GM20000 (cell line): Measurements from ENCODE around the gene PPP1R14D.

Experiments used
- DNase-seq: peaks from one replicate; pipeline ENCODE4 v3.0.0; 2012; ENCODE audit warnings: low spot score
- TF ChIP-seq, protein P1 (sequence below): IDR thresholded peaks from 2 replicates; pipeline ENCODE4 v1.5.1; 2012; ENCODE audit warnings: mild to moderate bottlenecking, control low read depth; ENCODE audit errors: extremely low read depth, missing control alignments

The PPP1R14D gene

DNA sequence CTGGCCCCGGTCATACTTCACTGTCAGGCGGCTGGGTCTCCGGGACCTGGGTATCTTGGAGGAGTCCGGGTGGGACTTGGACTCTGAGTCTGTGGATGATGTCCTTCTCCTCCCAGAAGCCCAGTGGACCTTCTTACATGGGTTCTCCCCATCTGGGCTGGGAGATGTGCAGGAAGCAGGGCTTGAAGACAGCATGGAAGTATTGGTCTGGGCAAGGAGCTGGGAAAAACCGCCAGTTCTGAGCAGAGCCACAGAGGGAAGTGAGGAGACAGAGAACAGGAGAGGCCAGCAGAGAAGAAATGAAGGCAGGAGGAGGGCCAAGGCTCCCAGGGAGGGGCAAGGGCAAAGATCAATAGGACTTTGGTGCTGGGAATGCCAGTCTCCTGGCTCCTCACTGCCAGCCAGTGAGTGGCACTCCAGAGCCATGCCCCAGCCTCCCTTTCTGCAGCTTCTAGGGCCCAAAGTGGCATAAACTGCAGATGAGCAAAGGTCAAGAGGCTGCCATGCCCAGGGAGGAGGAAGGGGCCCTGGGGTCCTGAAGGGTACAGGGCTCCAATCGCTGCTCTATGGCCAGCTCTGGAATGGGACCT lies at the start of gene PPP1R14D:
Gene PPP1R14D (minus strand): TSS at position 262 of the 590 bp plus-strand sequence. CDS start 67 bp downstream, at position 195.
- TF ChIP-seq, protein P1, sequence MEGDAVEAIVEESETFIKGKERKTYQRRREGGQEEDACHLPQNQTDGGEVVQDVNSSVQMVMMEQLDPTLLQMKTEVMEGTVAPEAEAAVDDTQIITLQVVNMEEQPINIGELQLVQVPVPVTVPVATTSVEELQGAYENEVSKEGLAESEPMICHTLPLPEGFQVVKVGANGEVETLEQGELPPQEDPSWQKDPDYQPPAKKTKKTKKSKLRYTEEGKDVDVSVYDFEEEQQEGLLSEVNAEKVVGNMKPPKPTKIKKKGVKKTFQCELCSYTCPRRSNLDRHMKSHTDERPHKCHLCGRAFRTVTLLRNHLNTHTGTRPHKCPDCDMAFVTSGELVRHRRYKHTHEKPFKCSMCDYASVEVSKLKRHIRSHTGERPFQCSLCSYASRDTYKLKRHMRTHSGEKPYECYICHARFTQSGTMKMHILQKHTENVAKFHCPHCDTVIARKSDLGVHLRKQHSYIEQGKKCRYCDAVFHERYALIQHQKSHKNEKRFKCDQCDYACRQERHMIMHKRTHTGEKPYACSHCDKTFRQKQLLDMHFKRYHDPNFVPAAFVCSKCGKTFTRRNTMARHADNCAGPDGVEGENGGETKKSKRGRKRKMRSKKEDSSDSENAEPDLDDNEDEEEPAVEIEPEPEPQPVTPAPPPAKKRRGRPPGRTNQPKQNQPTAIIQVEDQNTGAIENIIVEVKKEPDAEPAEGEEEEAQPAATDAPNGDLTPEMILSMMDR: no peak

DNA sequence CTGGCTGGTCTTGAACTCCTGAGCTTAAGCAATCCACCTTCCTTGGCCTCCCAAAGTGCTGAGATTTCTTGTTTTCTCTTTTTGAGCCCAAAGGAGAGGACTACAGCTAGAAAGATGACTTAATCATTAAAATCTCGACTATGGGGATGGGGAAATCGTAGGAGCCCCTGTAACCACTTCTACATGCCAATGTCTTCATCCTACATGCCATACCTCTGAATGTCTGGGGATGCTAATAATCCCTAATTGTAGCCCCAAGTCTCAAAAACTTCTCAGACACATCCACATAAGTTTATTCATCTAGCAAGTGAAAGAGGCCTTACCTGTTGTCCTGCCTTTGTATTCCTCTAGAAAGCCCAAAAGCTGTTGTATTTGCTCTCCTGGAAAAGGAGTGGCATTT lies 49.2 kb upstream of the PPP1R14D start:
- TF ChIP-seq, protein P1: no peak
- no peak for DNase-seq

More for the DNA sequence above, at the start of gene PPP1R14D:
- no peak for DNase-seq

DNA sequence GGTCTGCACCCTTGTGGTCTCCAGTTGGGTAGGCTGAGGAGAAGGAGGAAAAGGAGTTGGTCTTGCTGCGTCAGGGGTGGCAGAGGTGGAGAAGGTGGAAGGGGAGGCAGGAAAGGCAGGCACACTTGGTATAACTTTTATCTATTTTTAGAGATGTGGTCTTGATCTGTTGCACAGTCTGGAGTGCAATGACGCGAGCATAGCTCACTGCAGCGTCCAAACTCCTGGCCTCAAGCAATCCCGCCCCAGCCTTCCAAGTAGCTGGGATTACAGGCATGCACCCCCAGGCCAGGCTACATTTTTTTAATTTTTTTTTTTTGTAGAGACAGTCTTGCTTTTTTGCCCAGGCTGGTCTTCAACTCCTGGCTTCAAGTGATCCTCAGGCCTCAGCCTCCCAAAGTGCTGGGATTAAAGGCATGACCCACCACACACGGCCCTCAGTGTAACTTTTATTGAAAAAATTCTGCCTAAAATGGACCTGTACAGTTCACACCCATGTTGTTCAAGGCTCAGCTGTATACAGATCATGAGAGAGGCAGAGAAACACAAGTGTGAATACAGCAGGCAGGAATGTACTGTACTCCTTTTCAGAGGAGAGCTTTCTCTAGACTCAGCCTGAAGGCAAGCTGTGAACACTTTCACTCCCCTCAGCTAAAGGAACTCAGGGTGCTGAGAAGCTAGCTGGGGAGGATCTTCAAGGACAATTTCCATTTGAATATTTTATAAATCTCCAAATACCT lies 47.7 kb upstream of the PPP1R14D start:
- DNase-seq: no peak

GRCh38 chr15:40873694-40874561 lies 45.4 kb upstream of the PPP1R14D start, which contains the start of gene RHOV:
TSS of gene RHOV (minus strand) at chr15:40874234. CDS start at chr15:40874139, 95 bp downstream.
- TF ChIP-seq, protein P1: peak; percentile 40
- DNase-seq: peak; percentile 84

More for the DNA sequence above, 47.7 kb upstream of the PPP1R14D start:
- TF ChIP-seq, protein P1: no peak

GRCh38 chr15:40872791-40873693 lies 44.5 kb upstream of the PPP1R14D start:
- DNase-seq: no peak

More at GRCh38 chr15:40872791-40873693, 44.5 kb upstream of the PPP1R14D start:
- TF ChIP-seq, protein P1: no peak
